ENCODE results near the gene ST3GAL6. TPM values are rescaled to one million over a fixed set of nuclear protein-coding genes. Genes with fewer than 3 reads are reported as not detected.

ST3GAL6 gene
- total RNA-seq, 2 experiments from 2014 or later = 0.25 to 3.0 TPM

DNA sequence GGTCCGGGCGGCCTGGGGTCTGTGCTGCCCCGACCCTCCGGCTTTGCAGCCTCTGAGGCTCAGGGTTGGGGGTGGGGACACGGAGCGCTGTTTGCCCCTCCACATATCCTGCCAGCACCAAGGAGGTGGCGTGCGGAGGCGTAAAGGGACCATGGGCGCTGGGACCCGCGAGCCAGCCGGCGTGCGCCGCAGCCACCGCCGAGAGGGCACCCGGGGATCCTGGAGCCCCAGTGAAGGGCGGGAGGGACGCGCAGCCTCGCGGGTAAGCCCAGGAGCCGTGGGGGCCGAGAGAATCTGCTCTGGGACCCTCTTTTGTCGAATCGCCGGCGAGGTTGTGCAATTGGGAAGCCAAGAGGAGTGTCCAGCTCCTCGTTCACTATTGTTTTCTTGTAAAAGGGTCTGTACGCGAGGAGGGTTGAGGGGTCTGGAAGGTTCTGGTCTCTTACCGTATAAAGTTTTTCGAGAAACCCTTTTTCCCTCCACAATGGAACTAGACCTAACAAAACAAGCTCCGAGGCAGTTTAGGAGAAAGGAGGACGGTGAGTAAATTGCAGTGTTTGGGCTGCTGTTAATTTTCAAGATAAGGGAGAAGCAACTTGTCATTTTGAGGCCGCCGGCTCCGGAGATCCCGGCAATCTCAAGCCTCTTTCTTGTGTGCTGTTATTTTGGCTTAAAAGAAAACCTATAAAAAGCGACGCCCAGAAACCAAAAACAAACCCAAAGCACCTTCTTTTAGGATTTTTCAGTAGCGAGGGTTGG, 29.9 kb upstream of the ST3GAL6 start:
- Histone ChIP-seq H3K79me2 (ENCODE audit: insufficient read depth, low read depth, low read length) (no peaks in the 10 kb centered on the region), H2AFZ (ENCODE audit: low read length) (no peak overlapping the region), H3K9me2 (ENCODE audit: insufficient read depth, low read length) (no peaks in the 10 kb centered on the region), H3K36me3 (ENCODE audit: insufficient read depth, low read length) (no peaks in the 10 kb centered on the region), H4K20me1 (ENCODE audit: insufficient read depth, low read length) (no peaks in the 10 kb centered on the region), H3K4me1 (ENCODE audit: insufficient read depth, low read length, poor library complexity, severe bottlenecking) (no peaks in the 10 kb centered on the region), H3K27ac (ENCODE audit: low read depth, low read length, poor library complexity, severe bottlenecking) (no peak overlapping the region), H3K4me3 (ENCODE audit: low read depth, low read length, poor library complexity, severe bottlenecking) (no peak overlapping the region), H3K9me3 (ENCODE audit: low read length) (no peaks in the 10 kb centered on the region), H3K4me2 (ENCODE audit: low read length) (no peak overlapping the region)
- ChIA-PET CTCF (ENCODE audit: unreplicated experiment) (no interaction called here), POLR2A (no interaction called here)
- intact Hi-C loops (cut with micrococcal nuclease; ENCODE audit: unreplicated experiment) = no loop called here
- DNase-seq (ENCODE audit: low spot score) = no peak
- no peak for TF ChIP-seq EZH2phosphoT487 (IDR thresholded peaks at IDR 0.05; ENCODE audit: borderline replicate concordance, low read depth, low read length)
- TF ChIP-seq, protein P1, sequence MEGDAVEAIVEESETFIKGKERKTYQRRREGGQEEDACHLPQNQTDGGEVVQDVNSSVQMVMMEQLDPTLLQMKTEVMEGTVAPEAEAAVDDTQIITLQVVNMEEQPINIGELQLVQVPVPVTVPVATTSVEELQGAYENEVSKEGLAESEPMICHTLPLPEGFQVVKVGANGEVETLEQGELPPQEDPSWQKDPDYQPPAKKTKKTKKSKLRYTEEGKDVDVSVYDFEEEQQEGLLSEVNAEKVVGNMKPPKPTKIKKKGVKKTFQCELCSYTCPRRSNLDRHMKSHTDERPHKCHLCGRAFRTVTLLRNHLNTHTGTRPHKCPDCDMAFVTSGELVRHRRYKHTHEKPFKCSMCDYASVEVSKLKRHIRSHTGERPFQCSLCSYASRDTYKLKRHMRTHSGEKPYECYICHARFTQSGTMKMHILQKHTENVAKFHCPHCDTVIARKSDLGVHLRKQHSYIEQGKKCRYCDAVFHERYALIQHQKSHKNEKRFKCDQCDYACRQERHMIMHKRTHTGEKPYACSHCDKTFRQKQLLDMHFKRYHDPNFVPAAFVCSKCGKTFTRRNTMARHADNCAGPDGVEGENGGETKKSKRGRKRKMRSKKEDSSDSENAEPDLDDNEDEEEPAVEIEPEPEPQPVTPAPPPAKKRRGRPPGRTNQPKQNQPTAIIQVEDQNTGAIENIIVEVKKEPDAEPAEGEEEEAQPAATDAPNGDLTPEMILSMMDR (conservative IDR thresholded peaks at IDR 0.05; ENCODE audit: low read length) = no peak
- no TSS peak for BruUV-seq (replicated peaks)

DNA sequence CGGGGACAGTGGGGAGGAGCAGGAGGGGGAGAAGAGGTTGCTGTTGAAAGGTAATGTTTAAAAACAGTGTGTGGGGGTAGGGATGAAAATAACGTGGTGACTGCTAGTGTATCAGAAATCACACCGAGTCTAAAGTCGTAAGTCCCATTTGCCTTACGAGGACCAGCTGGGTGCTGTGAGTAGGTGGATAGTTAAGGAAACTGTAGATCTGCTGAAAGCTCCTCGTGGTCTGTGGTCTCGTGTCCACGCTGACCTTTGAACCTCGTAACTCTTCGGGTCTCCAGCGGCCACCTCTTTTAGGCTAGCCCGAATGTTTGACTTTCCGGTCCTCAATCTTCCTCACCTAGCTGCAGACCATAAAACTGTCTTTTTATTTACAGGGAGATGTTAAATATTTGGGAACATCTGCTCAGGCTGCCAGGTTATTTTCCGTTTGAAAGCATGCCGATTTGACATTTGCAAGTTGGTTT, 29.3 kb upstream of the ST3GAL6 start:
- no TSS peak for BruUV-seq (replicated peaks)
- CTCF ChIA-PET (ENCODE audit: unreplicated experiment) = no interaction called here

DNA sequence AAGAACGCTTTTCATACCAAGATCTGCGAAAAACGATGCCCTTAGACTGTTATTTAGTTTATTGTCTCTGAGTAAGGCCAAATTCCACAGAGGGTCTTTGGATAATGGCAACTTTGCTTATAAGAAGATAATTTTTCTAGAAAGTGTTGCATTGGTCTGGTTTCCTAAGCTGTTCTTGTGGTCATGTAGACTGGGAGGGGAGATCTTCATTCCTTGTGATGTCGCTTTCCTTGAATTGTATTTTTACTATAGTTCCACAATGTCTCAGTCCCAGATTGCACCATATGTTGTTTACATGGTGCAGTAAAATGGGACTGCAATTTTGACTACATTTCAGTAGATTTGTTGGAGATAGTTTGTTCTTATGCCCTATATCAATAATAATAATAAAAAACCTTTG, 28.8 kb upstream of the ST3GAL6 start:
- no peaks in the 10 kb centered on the region for H3K4me1 ChIP-seq (ENCODE audit: insufficient read depth, low read length, poor library complexity, severe bottlenecking)
- no peaks in the 10 kb centered on the region for H3K9me3 ChIP-seq (ENCODE audit: low read length)
- no peak overlapping the region for H3K27ac ChIP-seq (ENCODE audit: low read depth, low read length, poor library complexity, severe bottlenecking)
- no peaks in the 10 kb centered on the region for H3K9me2 ChIP-seq (ENCODE audit: insufficient read depth, low read length)
- intact Hi-C loops (cut with micrococcal nuclease; ENCODE audit: unreplicated experiment) = no loop called here
- no peaks in the 10 kb centered on the region for H3K36me3 ChIP-seq (ENCODE audit: insufficient read depth, low read length)
- H3K4me3 ChIP-seq (ENCODE audit: low read depth, low read length, poor library complexity, severe bottlenecking) = no peak overlapping the region
- no peak for TF ChIP-seq EZH2phosphoT487 (IDR thresholded peaks at IDR 0.05; ENCODE audit: borderline replicate concordance, low read depth, low read length)
- TF ChIP-seq, protein P1 (conservative IDR thresholded peaks at IDR 0.05; ENCODE audit: low read length) = no peak
- H2AFZ ChIP-seq (ENCODE audit: low read length) = no peak overlapping the region
- no peaks in the 10 kb centered on the region for H4K20me1 ChIP-seq (ENCODE audit: insufficient read depth, low read length)
- H3K79me2 ChIP-seq (ENCODE audit: insufficient read depth, low read depth, low read length) = no peaks in the 10 kb centered on the region
- H3K4me2 ChIP-seq (ENCODE audit: low read length) = no peak overlapping the region
- no peak for DNase-seq (ENCODE audit: low spot score)
- CTCF ChIA-PET (ENCODE audit: unreplicated experiment) = no interaction called here
- POLR2A ChIA-PET = no interaction called here
- no TSS peak for BruUV-seq (replicated peaks)

More for the DNA sequence above, 29.3 kb upstream of the ST3GAL6 start:
- Histone ChIP-seq H3K9me2 (ENCODE audit: insufficient read depth, low read length) (no peaks in the 10 kb centered on the region), H3K9me3 (ENCODE audit: low read length) (no peaks in the 10 kb centered on the region), H3K36me3 (ENCODE audit: insufficient read depth, low read length) (no peaks in the 10 kb centered on the region), H4K20me1 (ENCODE audit: insufficient read depth, low read length) (no peaks in the 10 kb centered on the region), H3K4me2 (ENCODE audit: low read length) (no peak overlapping the region), H3K4me1 (ENCODE audit: insufficient read depth, low read length, poor library complexity, severe bottlenecking) (no peaks in the 10 kb centered on the region), H2AFZ (ENCODE audit: low read length) (no peak overlapping the region), H3K79me2 (ENCODE audit: insufficient read depth, low read depth, low read length) (no peaks in the 10 kb centered on the region), H3K27ac (ENCODE audit: low read depth, low read length, poor library complexity, severe bottlenecking) (no peak overlapping the region), H3K4me3 (ENCODE audit: low read depth, low read length, poor library complexity, severe bottlenecking) (no peak overlapping the region)
- DNase-seq (ENCODE audit: low spot score) = no peak
- POLR2A ChIA-PET = no interaction called here
- TF ChIP-seq EZH2phosphoT487 (IDR thresholded peaks at IDR 0.05; ENCODE audit: borderline replicate concordance, low read depth, low read length) = no peak
- TF ChIP-seq, protein P1 (conservative IDR thresholded peaks at IDR 0.05; ENCODE audit: low read length) = no peak
- intact Hi-C loops (cut with micrococcal nuclease; ENCODE audit: unreplicated experiment) = no loop called here

All from OCI-LY7 (cell line).